NCI-H2107 (cell line): ENCODE results near the gene SLC5A2.
A peak's percentile ranks its signal among the peaks of the same experiment; 100 is the strongest.
"Not testable (repeated sequence)": the region's sequence is repeated elsewhere in the genome, so short reads cannot be mapped to it uniquely, and the experiment has no call there.

Experiments used
- DNase-seq: peaks from one replicate; lab custom pipeline; 2025; lab: John Stamatoyannopoulos, UW

SLC5A2 gene

DNA sequence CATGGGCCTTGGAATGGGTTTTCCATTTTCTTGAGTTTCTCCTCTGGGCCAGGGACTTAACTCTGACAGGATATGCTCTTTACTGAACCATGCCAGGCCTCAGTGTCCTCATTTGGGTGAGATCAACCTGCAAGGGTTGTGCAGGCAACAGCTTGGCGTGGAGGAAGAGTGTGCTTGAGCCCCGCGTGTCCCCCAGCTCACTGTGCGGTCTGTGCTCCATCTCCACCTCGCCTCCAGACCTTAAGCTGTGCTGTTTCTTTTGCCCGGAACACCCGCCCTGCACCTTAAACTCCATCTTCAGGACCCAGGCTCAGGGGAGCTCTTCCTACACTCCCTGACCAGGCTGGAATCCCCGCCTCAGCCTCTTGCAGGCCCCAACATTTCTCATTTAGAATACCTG lies 15.6 kb downstream of the SLC5A2 start:
- no peak for DNase-seq

DNA sequence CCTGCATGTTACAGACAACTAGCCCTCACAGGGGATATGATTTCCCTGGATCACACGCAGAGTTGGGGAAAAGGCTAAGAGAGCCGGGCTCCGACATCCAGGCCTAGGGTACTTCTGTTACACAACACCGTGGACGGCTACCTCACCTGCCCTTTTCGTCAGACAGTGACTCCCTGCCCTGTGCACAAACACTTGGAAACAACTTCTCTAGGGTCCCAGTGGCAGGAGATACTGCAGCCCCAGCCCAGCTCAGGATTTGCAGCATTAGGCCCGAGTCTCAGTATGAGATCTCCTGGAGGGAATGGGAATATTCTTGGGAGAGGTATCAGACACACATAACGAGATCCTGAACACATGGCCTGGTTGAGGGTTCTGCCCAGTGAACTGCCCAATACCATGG lies 17.0 kb downstream of the SLC5A2 start:
- DNase-seq = no peak

DNA sequence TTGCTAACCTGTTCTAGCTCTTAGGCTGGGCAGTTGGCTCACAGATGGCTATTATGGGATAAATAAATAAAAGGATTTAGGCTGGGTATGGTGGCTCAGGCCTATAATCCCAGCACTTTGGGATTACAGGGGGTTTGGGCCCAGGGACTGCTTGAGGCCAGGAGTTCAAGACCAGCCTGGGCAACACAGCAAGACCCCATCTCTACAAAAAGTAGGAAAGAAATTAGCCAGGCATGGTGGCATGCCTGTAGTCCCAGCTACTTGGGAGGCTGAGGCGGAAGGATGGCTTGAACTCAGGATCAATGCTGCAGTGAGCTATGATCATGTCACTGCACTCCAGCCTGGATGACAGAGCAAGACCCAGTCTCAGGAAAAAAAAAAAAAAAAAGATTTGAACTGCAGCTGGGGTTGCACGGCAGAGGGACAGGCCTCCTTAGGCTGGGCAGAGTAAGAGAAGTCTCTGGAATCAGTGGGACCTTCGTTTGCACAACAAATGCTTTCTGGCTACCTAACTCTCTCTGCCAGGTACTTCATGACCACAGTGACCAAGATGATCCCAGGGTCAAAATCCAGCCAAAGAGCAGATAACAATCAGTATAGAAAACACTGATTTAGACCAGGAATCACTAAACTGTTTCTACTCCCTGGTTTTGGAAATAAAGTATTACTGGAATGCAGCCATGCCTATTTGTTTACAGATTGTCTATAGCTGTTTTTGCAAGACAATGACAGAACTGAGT lies 18.5 kb downstream of the SLC5A2 start:
- DNase-seq = no peak

DNA sequence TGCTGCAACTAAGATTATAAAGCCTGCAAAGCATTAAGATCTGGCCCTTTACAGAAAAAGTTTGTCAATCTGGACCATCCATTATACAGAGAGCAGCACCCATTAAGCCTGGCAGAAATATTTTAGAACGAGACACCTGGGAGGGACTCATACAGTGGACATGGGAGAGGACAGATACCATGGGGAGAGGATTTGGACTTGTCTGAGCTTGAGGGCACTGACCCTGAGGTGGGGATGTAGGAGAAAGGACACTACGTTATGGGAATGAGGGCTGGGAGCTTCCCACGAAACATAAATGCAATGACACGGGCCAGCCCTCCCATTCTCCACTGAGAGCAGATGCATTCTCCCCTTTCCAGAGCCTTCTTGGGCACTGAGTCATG lies 19.0 kb downstream of the SLC5A2 start:
- no peak for DNase-seq

DNA sequence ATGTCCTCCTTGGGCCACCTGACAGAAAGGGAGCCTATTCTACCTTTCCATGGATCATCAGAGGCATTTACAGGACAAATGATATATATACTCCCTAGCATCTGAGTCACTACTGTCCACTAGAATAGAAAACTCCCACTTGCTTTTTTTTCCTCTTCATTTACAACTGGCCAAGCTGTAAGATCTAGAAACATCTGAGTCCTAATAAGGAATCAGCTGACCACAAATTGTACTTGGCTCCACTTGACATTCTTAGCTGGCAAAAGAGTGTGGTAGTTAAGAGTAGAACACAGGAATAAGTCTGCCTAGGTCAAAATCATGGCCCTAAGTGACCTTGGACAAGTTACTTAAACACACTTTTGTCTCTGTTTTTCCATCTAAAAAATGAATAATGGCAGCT lies 20.1 kb downstream of the SLC5A2 start:
- DNase-seq = no peak

DNA sequence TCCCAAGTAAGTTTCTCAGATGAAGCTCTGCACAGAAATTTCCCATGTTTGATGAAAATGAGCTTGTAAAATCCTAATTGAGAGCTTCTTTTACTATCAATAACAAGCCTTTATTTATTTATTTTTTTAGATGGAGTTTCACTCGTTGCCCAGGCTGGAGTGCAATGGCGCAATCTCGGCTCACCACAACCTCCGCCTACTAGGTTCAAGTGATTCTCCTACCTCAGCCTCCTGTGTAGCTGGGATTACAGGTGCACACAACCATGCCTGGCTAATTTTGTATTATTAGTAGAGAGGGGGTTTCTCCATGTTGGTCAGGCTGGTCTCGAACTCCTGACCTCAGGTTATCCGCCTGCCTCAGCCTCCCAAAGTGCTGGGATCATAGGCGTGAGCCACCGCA lies 20.6 kb downstream of the SLC5A2 start:
- not testable (repeated sequence) for DNase-seq

DNA sequence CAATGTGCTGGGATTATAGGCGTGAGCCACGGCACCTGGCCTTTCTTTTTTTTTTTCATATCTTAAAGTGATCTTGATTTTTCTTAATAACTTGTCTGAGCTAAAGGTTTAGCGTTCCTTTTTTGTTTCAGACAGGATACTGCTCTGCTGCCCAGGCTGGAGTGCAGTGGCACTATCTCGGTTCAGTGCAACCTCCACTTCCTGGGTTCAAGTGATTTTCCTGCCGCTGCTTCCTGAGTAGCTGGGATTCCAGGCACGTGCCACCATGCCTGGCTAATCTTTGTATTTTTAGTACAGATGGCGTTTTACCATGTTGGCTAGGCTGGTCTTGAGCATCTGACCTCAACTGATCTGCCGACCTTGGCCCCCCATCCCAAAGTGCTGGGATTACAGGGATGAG lies 21.2 kb downstream of the SLC5A2 start:
- no peak for DNase-seq

DNA sequence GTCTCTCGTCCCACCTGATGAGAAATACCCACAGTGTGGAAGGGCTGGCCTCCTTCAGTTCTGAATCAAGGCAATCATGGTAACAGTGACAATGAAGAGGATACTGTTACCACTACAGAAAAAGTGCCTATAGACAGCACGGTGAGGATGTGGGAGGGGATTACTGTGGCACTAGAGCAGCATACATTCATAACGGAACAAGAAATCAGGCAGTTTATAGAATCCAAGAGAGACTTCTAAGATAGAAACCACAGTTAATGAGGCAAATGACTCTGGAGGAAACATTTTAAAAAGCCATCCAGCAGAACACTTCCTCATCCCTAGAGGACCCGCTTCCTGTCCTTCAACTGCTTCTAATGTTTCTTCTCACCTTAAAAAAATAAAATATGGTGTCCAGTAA lies 22.6 kb downstream of the SLC5A2 start:
- DNase-seq = no peak

DNA sequence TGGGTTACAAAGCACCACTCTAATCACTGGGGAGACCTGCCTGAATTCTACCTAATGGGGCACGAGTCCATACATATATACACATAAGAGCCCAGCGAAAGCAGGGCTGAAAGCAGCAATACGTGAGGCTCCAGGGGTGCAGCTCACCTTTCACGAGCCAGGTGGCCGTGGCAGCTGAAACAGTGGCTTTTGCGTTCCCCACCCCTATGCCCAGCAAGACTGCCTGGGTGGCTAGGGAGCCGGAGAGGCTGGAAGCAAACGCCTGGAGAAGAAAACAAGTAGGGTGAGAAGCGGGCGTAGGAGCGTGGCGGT lies 24.6 kb downstream of the SLC5A2 start:
- DNase-seq = no peak

DNA sequence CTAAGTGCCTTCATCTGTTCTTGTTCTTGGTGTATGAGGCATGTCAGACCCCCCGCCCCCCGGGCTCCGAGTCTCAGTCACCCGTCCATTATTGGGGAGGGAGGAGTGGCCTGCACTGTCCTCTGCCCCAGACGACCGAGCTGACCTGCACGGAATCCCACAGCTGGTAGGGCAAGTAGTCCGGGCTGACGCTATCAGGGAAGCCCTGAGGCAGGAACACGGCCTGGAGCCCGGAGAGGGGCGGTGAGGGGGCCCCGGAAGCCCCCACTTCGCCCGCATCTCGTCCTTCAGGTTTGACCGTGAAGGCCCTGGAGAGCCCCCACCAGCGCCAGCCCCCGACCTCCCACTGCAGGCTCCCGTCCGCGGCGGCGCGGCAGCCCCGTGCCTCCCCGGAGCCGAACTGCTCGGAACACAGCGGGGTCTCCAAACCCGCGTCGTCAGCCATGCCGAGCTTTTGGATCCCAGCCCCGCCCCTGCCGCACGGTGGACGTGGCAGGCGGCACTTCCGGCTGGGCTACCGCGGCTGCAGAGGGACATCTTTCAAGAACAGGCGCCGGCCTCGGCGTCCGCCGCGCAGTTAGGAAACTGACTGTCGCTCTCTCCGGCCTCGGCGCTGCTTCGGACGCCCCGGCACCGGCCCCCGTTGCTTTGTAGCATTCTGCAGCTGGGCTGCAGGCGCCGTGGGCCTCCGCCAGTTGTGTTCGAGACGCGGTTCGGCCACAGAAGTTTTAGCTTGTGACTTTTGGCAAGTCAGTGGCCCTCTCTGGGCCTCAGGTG lies 25.2 kb downstream of the SLC5A2 start, which contains the start of gene RUSF1:
TSS of gene RUSF1 (minus strand) at position 463 of the 777 bp plus-strand sequence. CDS start at position 445, 18 bp downstream.
- peak; percentile 71 for DNase-seq

DNA sequence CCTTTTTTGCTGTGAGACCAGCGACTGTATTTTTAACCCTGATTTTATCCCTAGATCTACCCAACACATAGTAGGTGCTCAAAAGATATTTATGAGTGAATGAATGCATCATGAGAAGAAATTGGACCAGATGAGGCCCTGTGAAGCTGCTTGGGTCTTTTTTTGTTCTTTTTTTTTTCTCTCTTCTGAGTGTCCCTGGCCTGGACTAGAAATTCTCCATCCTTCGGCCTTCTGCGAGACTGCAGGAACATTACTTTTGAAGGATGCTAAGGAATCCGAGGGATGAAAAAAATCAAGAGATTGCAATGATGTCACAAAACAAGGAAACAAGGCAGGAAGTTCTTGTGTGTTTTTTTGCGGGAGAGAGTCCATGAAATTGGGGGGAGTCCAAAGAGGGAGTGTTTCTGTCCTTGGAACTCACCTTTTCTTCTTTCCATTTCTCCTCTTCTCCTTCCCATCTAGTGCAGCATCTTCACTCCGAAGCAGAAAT lies 25.8 kb downstream of the SLC5A2 start:
- DNase-seq = no peak

DNA sequence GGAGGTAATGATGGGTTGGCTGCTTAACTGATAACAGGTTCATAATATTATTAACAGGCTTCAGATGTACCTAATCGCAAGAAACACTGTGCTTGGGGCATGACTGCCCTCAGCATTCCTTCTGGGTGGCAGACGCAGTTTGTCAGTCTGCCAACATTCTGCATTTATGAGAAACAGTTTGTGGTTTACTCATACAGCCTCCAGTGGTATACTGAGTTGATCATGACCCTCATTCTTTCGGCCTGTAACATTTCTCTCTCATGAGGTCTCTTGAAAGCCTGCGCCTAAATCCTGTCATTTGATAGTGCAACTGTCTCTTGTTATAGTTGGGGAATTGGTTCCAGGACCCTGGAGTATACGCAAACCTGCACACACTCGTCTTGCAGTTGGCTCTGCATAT lies 30.2 kb downstream of the SLC5A2 start:
- DNase-seq = no peak

DNA sequence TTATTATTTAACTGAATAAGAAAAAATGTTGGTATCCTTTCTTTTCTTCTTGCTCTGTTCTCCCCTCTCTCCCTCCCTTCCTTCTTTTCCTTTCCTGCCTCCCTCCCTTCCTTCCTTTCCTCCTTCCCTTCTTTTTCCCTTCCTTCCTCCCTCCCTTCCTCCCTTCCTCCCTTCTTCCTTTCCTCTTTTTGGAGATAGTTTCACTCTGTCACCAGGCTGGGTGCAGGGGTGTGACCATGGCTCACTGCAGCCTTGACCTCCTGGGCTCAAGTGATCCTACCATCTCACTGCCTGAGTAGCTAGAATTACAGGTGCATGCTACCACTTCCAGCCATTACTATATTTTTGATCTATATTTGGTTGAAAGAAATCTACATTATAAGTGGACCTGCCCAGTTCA lies 31.0 kb downstream of the SLC5A2 start:
- DNase-seq = no peak

DNA sequence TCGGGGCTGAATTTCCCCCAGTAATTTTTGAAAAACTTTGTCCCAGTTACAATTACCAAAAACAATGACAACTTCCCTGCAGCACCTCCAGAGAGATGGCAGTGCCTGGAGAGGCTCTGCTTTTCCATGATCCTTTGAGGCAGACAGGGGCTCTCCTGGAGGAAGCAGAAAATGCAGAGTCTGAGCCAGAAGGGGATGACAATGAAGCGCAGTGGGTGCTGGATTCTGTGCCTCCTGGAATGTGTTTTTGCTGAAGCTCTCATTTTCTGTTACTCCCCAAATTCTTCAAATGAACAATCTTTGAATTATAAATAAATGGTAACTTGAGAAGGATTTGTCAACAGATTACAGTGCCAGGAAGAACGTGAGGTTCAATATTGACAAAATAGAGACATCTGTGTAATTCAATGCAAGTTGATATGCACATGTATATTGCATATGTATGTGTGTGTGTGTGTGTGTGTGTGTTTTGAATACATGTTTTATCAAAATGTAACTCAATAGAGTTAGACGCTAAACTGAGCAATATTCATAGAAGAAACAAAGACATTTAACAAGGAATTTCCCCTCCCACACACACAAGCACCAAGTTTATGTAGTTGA lies 35.0 kb downstream of the SLC5A2 start:
- no peak for DNase-seq

DNA sequence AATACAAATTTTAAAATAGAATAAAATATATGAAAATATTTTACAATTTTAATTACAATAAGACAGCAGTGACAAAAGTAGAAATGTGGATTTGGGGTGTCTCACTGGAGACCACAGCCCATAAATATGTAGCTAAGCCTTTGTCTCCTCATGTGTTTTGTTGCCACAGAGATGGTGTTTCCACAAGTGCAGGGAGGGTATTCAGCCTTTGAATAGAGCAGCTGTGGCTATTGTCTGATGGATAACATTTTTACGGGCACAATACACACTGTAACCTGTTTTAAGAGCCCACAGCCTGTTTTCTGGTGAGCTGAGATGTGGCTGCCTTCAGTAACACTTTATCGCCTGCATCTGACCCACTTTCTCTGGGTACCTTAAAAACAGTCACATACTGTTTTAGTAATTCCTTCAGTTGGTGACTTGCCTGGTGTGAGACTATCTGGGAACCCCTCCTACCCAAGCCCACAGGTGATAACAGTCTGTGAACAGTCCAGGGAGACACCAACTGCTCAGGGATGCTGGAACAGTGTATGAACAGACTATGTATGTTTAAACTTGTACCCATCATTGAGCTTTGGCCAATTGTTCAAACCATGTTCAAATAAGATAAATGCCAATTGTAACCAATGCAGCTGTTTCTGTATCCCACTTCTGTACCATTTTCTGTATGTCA lies 37.0 kb downstream of the SLC5A2 start:
- DNase-seq = peak; percentile 11

DNA sequence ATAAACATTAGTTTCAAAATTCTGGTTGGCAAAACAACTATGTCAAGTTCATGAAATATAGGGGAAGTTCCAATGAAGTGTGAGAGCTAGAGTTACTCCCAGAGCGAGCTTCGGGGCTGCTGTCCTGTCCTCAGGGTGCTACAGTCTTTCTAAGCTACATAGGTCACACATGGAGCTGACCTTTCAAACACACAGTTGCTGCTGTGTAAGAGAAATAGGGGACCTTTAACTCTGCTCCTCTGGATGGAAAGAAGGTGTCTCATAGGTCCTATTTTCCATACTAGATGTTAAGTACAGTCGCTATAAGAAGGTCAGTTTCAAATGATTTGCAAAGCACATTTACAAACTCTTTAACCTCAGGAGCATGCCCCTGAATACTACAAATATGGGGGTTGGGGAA lies 38.4 kb downstream of the SLC5A2 start:
- no peak for DNase-seq

DNA sequence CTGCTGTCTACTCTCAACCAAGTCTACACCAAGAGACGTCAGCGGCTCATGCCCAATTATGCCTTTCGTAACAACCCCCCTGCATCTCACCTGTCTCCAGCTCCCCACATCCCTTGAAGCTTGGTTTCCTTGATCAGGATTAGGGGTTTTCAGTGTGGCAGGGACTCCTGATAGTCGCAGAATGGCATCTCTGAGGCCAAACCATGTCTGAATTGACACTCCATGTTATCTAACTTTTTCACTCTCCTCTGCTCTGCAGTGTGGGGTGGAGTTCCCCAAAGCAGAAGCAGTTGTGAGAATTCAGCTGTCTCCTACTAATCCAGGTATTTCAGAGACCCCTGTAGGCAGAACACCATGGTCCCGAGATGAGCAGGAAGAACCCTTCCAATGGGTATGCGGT lies 39.1 kb downstream of the SLC5A2 start:
- DNase-seq = no peak

DNA sequence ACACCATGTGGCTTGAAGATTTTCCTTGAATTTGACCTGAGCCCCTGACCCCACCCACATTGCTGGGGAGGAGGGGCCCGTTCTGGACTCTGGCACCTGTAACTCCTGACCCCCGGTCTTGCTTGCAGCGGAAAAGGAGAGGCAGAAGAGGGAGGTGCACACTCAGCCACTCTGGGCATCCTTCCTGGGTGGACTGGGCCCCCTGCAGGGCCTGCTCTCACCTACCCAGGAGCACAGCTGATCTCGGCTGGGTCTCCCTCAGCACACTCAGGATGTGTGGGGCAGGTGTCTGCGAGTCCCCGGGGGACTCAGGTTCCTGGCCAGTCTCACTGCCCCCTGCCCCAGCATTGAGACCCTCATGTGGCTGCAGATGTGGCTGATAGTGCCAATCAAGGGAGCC lies 40.8 kb downstream of the SLC5A2 start:
- DNase-seq = not testable (repeated sequence)

DNA sequence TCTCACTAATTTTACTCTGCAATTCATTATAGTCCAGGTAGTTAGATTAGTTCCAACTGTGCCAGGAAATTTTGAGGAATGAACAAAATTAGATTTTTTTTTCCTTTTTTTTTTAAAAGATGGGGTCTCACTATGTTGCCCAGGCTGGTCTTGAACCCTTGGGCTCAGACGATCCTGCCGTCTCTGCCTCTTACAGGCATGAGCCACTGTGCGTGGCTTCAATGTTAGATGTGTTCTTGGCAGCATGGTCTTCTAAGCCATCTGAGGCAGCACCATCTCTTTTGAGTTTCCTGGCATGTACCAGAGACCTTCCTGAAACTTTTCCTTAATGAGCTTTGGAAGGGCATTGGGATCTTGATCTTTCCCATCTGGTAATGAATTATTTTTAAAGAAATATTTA lies 42.2 kb downstream of the SLC5A2 start:
- no peak for DNase-seq

DNA sequence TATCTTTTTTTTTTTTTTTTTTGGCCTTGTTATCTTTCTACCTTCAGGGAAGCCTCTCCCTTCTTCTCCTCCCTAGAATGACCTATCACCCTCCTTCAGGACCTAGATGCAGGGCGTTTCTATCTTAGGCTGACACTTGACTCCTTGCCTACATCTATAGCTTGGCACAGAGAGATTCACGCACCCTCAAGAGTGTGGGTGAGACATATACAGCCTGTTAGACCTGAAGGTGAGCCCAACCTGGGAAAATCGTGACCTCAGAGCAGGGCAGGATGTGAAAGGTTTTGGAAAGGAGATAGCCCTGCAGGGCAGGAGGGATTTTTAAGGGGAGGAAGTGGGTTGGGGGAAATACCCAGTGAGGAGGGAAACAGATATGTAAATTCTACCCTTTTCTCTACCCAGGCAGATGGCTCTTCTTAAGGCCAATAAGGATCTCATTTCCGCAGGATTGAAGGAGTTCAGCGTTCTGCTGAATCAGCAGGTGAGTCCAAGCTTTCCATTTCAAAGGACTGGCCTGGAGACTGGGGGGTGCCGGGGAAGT lies 44.9 kb downstream of the SLC5A2 start, which contains the start of gene AHSP:
TSS of gene AHSP (plus strand) at position 167 of the 541 bp plus-strand sequence. CDS start at position 407, 240 bp downstream.
- DNase-seq = no peak

DNA sequence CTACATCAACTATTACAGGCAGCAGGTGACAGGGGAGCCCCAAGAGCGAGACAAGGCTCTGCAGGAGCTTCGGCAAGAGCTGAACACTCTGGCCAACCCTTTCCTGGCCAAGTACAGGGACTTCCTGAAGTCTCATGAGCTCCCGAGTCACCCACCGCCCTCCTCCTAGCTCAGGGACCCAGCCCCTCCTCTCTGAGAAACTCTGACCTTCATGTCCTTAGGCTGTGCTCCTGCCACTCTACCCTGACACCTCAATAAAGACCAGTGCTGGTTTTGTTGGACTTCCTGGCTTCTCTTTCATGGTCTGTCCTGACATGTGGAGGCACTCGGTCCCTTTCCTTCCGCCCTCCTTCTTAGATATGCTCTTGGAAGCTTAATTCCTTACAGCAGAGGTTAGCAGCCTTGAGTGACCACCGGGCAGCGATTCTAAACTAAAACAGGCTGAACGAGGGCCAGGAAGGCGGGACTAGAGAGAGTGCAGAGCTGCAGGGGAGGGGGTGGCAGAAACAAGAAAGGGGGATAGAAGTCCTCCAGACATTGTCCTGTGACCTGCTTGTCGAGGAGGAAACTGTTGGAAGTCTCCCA lies 45.7 kb downstream of the SLC5A2 start:
- DNase-seq = no peak
